Fibroblast of lung (primary cell): Measurements from ENCODE around the gene RAB40A. TPM values are rescaled to one million over a fixed set of nuclear protein-coding genes. Genes with fewer than 3 reads are reported as not detected.

Experiments used
- DNase-seq, 2 donors: peaks; one replicate each; pipeline versions ENCODE4 v3.0.0 to v3.0.0-alpha.2; 2010; ENCODE audit warnings: low read depth in 2 of 2
- H2AFZ ChIP-seq: 2 replicates; pipeline ENCODE4 v1.5.1; 2012; ENCODE audit warnings: low read length, control low read depth, inconsistent platforms
- H3K27ac ChIP-seq: 2 replicates; pipeline ENCODE4 v1.5.1; 2011; ENCODE audit warnings: low read length, control low read depth; ENCODE audit not compliant: insufficient read depth
- H3K27me3 ChIP-seq: 2 replicates; pipeline ENCODE4 v1.5.1; 2011; ENCODE audit warnings: mild to moderate bottlenecking, low read length; ENCODE audit not compliant: control insufficient read depth, insufficient read depth
- H3K36me3 ChIP-seq: 2 replicates; pipeline ENCODE4 v1.5.1; 2011; ENCODE audit warnings: low read length; ENCODE audit not compliant: control insufficient read depth, insufficient read depth
- H3K4me1 ChIP-seq: 2 replicates; pipeline ENCODE4 v1.5.1; 2011; ENCODE audit warnings: low read length; ENCODE audit not compliant: control insufficient read depth, insufficient read depth; ENCODE audit errors: extremely low read depth
- H3K4me2 ChIP-seq: 2 replicates; pipeline ENCODE4 v1.5.1; 2011; ENCODE audit warnings: low read length, control low read depth; ENCODE audit not compliant: insufficient read depth; ENCODE audit errors: extremely low read depth
- H3K4me3 ChIP-seq, 4 experiments: fragments of 200-600 bp in 1 of 4; sonication (generic) in 1 of 4; replicated peaks in 1 of 4; 2 replicates each; pipeline ENCODE4 v1.5.1; 2011 to 2016; ENCODE audit warnings: low read length in 4 of 4, low read depth in 3 of 4, mild to moderate bottlenecking in 3 of 4, control low read depth in 2 of 4, inconsistent platforms in 1 of 4, mixed read lengths in 1 of 4; ENCODE audit not compliant: insufficient read depth in 1 of 4; ENCODE audit errors: control extremely low read depth in 1 of 4
- H3K79me2 ChIP-seq: 2 replicates; pipeline ENCODE4 v1.5.1; 2012; ENCODE audit warnings: mild to moderate bottlenecking, low read length, inconsistent platforms; ENCODE audit not compliant: control insufficient read depth, insufficient read depth
- H3K9ac ChIP-seq: 2 replicates; pipeline ENCODE4 v1.5.1; 2011; ENCODE audit warnings: mild to moderate bottlenecking, low read length, control low read depth; ENCODE audit not compliant: insufficient read depth
- H3K9me3 ChIP-seq: 2 replicates; pipeline ENCODE4 v1.5.1; 2012; ENCODE audit warnings: low read depth, low read length; ENCODE audit not compliant: control insufficient read depth, insufficient read depth
- H4K20me1 ChIP-seq: 2 replicates; pipeline ENCODE4 v1.5.1; 2011; ENCODE audit warnings: low read length; ENCODE audit not compliant: control insufficient read depth, insufficient read depth; ENCODE audit errors: extremely low read depth
- EZH2 ChIP-seq: IDR thresholded peaks from 2 replicates; pipeline ENCODE4 v1.5.1; 2012; ENCODE audit warnings: low read length, control low read depth, mild to moderate bottlenecking; ENCODE audit errors: missing control alignments
- polyA plus RNA-seq, 2 donors: library from polyadenylated mRNA; depleted of rRNA in 1 of 2; stranded (reverse) in 1 of 2; unstranded in 1 of 2; fragments of >200 nt; gene quantifications; 2 replicates each; pipeline ENCODE4 v1.2.1, GENCODE V29; 2011 to 2012; ENCODE audit warnings: missing spikeins in 1 of 2
- total RNA-seq: library from RNA; depleted of rRNA; stranded (reverse); fragments of >200 nt; gene quantifications from 2 replicates; pipeline ENCODE4 v1.2.1, GENCODE V29; 2014
- TF ChIP-seq, protein P1 (sequence below), 2 donors: IDR thresholded peaks in 1 of 2; conservative IDR thresholded peaks in 1 of 2; 1 replicate in 1 of 2; 2 replicates in 1 of 2; pipeline ENCODE4 v1.5.1; 2011 to 2012; ENCODE audit warnings: low read length in 2 of 2, control low read depth in 1 of 2, inconsistent platforms in 1 of 2, low read depth in 1 of 2, mild to moderate bottlenecking in 1 of 2

RAB40A gene
- total and polyA plus RNA-seq, 2 donors (not counting 1 experiment from before 2014, with no cell fraction given): 0.07 to 0.17 TPM

DNA sequence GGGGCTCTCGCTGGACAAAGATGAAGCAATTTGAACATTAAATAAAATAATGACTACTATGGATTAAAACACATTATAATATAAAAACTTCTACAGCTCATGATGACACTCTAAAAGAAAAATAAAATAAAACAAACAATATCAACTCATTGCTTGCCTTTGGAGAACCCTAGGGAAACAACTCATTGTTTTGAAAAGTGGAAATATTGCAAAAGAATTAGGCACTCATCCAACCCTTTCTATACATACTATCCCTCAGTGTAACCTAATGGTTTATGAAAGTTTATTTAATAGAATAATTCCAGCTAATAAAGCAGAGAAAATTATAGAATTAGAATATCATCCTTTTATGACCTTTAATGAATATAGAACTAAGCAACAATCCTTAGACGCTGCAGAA is 718 bp downstream of the RAB40A start:
- no peaks in the 10 kb centered on the region for H3K4me1 ChIP-seq
- TF ChIP-seq, protein P1, sequence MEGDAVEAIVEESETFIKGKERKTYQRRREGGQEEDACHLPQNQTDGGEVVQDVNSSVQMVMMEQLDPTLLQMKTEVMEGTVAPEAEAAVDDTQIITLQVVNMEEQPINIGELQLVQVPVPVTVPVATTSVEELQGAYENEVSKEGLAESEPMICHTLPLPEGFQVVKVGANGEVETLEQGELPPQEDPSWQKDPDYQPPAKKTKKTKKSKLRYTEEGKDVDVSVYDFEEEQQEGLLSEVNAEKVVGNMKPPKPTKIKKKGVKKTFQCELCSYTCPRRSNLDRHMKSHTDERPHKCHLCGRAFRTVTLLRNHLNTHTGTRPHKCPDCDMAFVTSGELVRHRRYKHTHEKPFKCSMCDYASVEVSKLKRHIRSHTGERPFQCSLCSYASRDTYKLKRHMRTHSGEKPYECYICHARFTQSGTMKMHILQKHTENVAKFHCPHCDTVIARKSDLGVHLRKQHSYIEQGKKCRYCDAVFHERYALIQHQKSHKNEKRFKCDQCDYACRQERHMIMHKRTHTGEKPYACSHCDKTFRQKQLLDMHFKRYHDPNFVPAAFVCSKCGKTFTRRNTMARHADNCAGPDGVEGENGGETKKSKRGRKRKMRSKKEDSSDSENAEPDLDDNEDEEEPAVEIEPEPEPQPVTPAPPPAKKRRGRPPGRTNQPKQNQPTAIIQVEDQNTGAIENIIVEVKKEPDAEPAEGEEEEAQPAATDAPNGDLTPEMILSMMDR (conservative IDR thresholded peaks at IDR 0.05 in 1 of 2, IDR thresholded peaks at IDR 0.05 in 1 of 2; ENCODE audit: low read depth in 1 of 2, low read length in 2 of 2): no peak
- no peak for TF ChIP-seq EZH2
- H4K20me1 ChIP-seq: no peaks in the 10 kb centered on the region
- no peak overlapping the region for H3K27ac ChIP-seq
- H3K27me3 ChIP-seq: no peaks in the 10 kb centered on the region
- H2AFZ ChIP-seq: no peak overlapping the region
- peak in 1 of 2 donors; percentile 36 for DNase-seq
- H3K9ac ChIP-seq: no peak overlapping the region
- H3K36me3 ChIP-seq: no peaks in the 10 kb centered on the region
- H3K79me2 ChIP-seq: no peaks in the 10 kb centered on the region
- H3K9me3 ChIP-seq: no peaks in the 10 kb centered on the region
- H3K4me2 ChIP-seq: no peak overlapping the region
- no peak overlapping the region for H3K4me3 ChIP-seq

DNA sequence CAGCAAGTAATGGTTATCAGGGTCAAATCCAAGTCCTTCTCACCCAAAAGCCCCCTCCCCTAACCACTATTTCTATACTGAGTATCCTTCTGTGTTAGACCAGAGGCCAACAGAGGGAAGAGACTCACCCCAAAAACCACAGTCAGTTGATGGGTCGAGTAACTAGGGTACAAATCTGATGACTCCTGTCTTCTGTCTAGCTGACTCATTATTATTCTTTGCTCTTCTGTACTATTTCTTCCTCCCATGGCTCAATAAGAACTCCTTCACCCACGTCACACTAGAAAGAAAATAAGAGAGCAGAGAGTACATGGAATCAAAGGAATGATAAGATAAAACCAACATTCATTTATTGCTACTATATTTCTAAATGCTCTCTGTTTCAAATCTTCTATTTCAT is 2.0 kb downstream of the RAB40A start:
- no peaks in the 10 kb centered on the region for H3K9me3 ChIP-seq
- no peak for TF ChIP-seq EZH2
- TF ChIP-seq, protein P1 (conservative IDR thresholded peaks at IDR 0.05 in 1 of 2, IDR thresholded peaks at IDR 0.05 in 1 of 2; ENCODE audit: low read depth in 1 of 2, low read length in 2 of 2): no peak
- no peaks in the 10 kb centered on the region for H3K4me1 ChIP-seq
- DNase-seq: peak; percentile 50 to 60
- no peaks in the 10 kb centered on the region for H3K27me3 ChIP-seq
- no peaks in the 10 kb centered on the region for H3K36me3 ChIP-seq
- H3K4me3 ChIP-seq: no peak overlapping the region
- H3K9ac ChIP-seq: no peak overlapping the region
- H3K4me2 ChIP-seq: no peak overlapping the region
- no peaks in the 10 kb centered on the region for H3K79me2 ChIP-seq
- no peak overlapping the region for H2AFZ ChIP-seq
- H4K20me1 ChIP-seq: no peaks in the 10 kb centered on the region
- no peak overlapping the region for H3K27ac ChIP-seq

DNA sequence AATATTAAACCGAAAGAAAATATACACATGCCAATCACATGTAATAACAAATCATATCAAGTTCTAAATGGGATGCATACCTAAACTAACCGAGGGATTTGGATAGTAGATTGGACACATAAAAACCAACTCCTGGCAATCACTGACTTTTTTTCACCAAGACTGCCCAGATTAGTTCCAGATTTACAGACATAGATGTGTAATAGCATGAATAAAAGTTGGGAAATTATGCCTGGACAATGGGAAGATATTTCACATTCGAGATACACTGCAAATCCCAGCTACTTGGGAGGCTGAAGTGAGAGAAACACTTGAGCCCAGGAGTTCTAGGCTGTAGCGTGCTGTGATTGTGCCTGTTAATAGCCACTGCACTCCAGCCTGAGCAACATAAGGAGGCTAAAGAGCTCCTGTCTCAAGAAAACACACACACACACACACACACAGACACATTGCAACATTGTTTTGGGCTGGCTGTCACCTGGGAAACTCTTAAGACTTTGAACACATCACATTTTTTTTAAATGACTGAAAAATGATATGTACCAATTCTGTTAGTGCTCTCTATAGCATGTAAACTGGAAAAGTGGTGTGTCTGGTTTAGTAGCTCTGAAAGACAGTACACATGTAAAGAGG is 5.7 kb downstream of the RAB40A start:
- TF ChIP-seq EZH2: no peak
- TF ChIP-seq, protein P1 (conservative IDR thresholded peaks at IDR 0.05 in 1 of 2, IDR thresholded peaks at IDR 0.05 in 1 of 2; ENCODE audit: low read depth in 1 of 2, low read length in 2 of 2): no peak
- H3K4me3 ChIP-seq: no peak overlapping the region
- no peak overlapping the region for H2AFZ ChIP-seq
- no peaks in the 10 kb centered on the region for H3K79me2 ChIP-seq
- no peak overlapping the region for H3K9ac ChIP-seq
- no peak for DNase-seq
- H3K36me3 ChIP-seq: no peaks in the 10 kb centered on the region
- no peaks in the 10 kb centered on the region for H3K27me3 ChIP-seq
- no peak overlapping the region for H3K27ac ChIP-seq
- H4K20me1 ChIP-seq: no peaks in the 10 kb centered on the region
- H3K9me3 ChIP-seq: no peaks in the 10 kb centered on the region
- H3K4me2 ChIP-seq: no peak overlapping the region
- no peaks in the 10 kb centered on the region for H3K4me1 ChIP-seq
